Upper lobe of left lung (tissue), 4 donors: ENCODE measurements around the gene PIK3R2.

Source experiments
- POLR2AphosphoS5 ChIP-seq, 2 donors: sonication (generic); formaldehyde crosslinking; IDR thresholded peaks; one replicate each; pipeline ENCODE4 v1.5.1; 2017; ENCODE audit warnings: antibody characterized with exemption in 2 of 2
- TF ChIP-seq, protein P1 (sequence below), 6 experiments: fragments of 450-650 bp in 4 of 6; fragments of 200-600 bp in 2 of 6; sonication (generic) in 2 of 6; IDR thresholded peaks; one replicate each; pipeline ENCODE4 v1.5.1; 2016 to 2019; ENCODE audit warnings: antibody characterized with exemption in 6 of 6

DNA sequence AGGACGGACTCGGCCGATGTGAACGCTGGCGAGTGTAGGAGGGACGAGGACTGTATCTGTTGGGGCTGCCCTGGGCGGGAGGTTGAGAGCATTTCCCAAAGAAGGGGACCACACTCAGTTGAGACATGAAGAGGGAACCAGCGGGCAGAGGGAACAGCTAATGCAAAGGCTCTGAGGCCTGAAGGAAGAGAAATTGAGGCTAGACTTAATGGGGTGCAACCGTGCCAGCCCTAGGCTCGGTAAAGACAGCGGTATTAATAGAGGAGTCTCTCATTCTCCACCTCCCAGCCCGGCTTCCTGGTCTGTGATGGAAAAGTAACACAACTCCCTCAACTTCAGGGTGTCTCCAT is 41.2 kb downstream of the PIK3R2 start:
- TF ChIP-seq POLR2AphosphoS5 (IDR thresholded peaks at IDR 0.05) = no peak
- TF ChIP-seq, protein P1, sequence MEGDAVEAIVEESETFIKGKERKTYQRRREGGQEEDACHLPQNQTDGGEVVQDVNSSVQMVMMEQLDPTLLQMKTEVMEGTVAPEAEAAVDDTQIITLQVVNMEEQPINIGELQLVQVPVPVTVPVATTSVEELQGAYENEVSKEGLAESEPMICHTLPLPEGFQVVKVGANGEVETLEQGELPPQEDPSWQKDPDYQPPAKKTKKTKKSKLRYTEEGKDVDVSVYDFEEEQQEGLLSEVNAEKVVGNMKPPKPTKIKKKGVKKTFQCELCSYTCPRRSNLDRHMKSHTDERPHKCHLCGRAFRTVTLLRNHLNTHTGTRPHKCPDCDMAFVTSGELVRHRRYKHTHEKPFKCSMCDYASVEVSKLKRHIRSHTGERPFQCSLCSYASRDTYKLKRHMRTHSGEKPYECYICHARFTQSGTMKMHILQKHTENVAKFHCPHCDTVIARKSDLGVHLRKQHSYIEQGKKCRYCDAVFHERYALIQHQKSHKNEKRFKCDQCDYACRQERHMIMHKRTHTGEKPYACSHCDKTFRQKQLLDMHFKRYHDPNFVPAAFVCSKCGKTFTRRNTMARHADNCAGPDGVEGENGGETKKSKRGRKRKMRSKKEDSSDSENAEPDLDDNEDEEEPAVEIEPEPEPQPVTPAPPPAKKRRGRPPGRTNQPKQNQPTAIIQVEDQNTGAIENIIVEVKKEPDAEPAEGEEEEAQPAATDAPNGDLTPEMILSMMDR (IDR thresholded peaks at IDR 0.05) = no peak
